HepG2 (cell line): ENCODE measurements around the gene SMYD1.
A peak's percentile ranks its signal among the peaks of the same experiment; 100 is the strongest.

Experiments
- CHCHD3 ChIP-seq: sonication (generic); formaldehyde crosslinking; IDR thresholded peaks from 2 replicates; pipeline ENCODE4 v1.8.0; 2022; ENCODE audit warnings: mild to moderate bottlenecking, missing genetic modification reagents, moderate library complexity
- CTCF ChIP-seq: sonication (generic); formaldehyde crosslinking; IDR thresholded peaks from 2 replicates; pipeline ENCODE4 v1.5.0; 2020; ENCODE audit warnings: mild to moderate bottlenecking, missing genetic modification reagents, moderate library complexity
- FOXA1 ChIP-seq, 2 experiments: fragments of 450-650 bp in 1 of 2; sonication (generic) in 1 of 2; formaldehyde crosslinking in 1 of 2; IDR thresholded peaks; 2 replicates each; pipeline versions ENCODE4 v1.4.0 to v1.6.1; 2016 to 2020; ENCODE audit warnings: missing genetic modification reagents in 1 of 2
- HNF4A ChIP-seq: sonication (generic); formaldehyde crosslinking; IDR thresholded peaks from 2 replicates; pipeline ENCODE4 v1.4.0; 2020; ENCODE audit warnings: missing genetic modification reagents
- HNRNPH1 ChIP-seq: fragments of 200-400 bp; formaldehyde crosslinking; optimal IDR thresholded peaks from 2 replicates; pipeline ENCODE3; 2017; ENCODE audit warnings: mild to moderate bottlenecking, low read depth, low read length
- IRX3 ChIP-seq: sonication (generic); formaldehyde crosslinking; IDR thresholded peaks from 2 replicates; pipeline ENCODE4 v1.8.1; 2023; ENCODE audit warnings: mild to moderate bottlenecking, low read depth, missing genetic modification reagents, borderline replicate concordance
- KDM5A ChIP-seq: fragments of 200-600 bp; sonication (generic); IDR thresholded peaks from 2 replicates; pipeline ENCODE4 v1.7.0; 2018; ENCODE audit warnings: antibody characterized with exemption, mild to moderate bottlenecking, low read length, borderline replicate concordance
- PTBP1 ChIP-seq: fragments of 200-400 bp; formaldehyde crosslinking; IDR thresholded peaks from 2 replicates; pipeline ENCODE4 v1.6.1; 2018; ENCODE audit warnings: low read length, low read depth; ENCODE audit not compliant: poor library complexity, severe bottlenecking
- ZBTB40 ChIP-seq, 2 experiments: fragments of 450-650 bp in 1 of 2; sonication (generic) in 1 of 2; formaldehyde crosslinking in 1 of 2; IDR thresholded peaks; 2 replicates each; pipeline versions ENCODE4 v1.6.1 to v1.8.0; 2016 to 2022; ENCODE audit warnings: antibody characterized with exemption in 1 of 2, mild to moderate bottlenecking in 1 of 2, missing genetic modification reagents in 1 of 2
- ZNF30 ChIP-seq: sonication (generic); formaldehyde crosslinking; IDR thresholded peaks from 2 replicates; pipeline ENCODE4 v1.5.0; 2020; ENCODE audit warnings: mild to moderate bottlenecking, missing genetic modification reagents
- ZNF451 ChIP-seq: sonication (generic); formaldehyde crosslinking; IDR thresholded peaks from 2 replicates; pipeline ENCODE4 v1.5.0; 2020; ENCODE audit warnings: mild to moderate bottlenecking, missing genetic modification reagents

GRCh38 chr2:88129313-88129959 is 61.8 kb downstream of the SMYD1 start:
- TF ChIP-seq FOXA1 (IDR thresholded peaks at IDR 0.05) (no peak), FOXA1 (CRISPR knock-in tag; IDR thresholded peaks at IDR 0.05) (no peak), CHCHD3 (CRISPR knock-in tag) (no peak), ZBTB40 (IDR thresholded peaks at IDR 0.05) (no peak), ZBTB40 (CRISPR knock-in tag; IDR thresholded peaks at IDR 0.05) (no peak), ZNF30 (CRISPR knock-in tag) (0 out of 2 replicates have a peak, but pooled peaks have one; percentile 30), PTBP1 (no peak), HNF4A (CRISPR knock-in tag) (no peak), IRX3 (CRISPR knock-in tag) (no peak), KDM5A (no peak), ZNF451 (CRISPR knock-in tag) (no peak), HNRNPH1 (no peak), CTCF (CRISPR knock-in tag) (no peak)
